Midbrain (tissue), 1 donor: ENCODE measurements around the gene TUFT1.
"Not testable (repeated sequence)": the region's sequence is repeated elsewhere in the genome, so short reads cannot be mapped to it uniquely, and the experiment has no call there.

Source experiments
- DNase-seq: peaks from one replicate; lab custom pipeline; 2025; lab: John Stamatoyannopoulos, UW

The TUFT1 gene

GRCh38 chr1:151616505-151616849 lies 76.4 kb downstream of the TUFT1 start:
- no peak for DNase-seq

GRCh38 chr1:151618003-151618402 lies 77.9 kb downstream of the TUFT1 start:
- no peak for DNase-seq

- DNase-seq: no peak
Observed at GRCh38 chr1:151618470-151618869, 78.4 kb downstream of the TUFT1 start.

GRCh38 chr1:151618996-151619395 lies 78.9 kb downstream of the TUFT1 start:
- not testable (repeated sequence) for DNase-seq

GRCh38 chr1:151619489-151620093 lies 79.5 kb downstream of the TUFT1 start:
- DNase-seq: no peak

GRCh38 chr1:151620286-151620685 lies 80.2 kb downstream of the TUFT1 start:
- DNase-seq: no peak

- no peak for DNase-seq
Observed at GRCh38 chr1:151621351-151621750, 81.2 kb downstream of the TUFT1 start.

- DNase-seq: no peak
Observed at GRCh38 chr1:151624783-151625182, 84.7 kb downstream of the TUFT1 start.

GRCh38 chr1:151626740-151627334 lies 86.7 kb downstream of the TUFT1 start:
- no peak for DNase-seq

GRCh38 chr1:151629278-151629677 lies 89.2 kb downstream of the TUFT1 start:
- DNase-seq: no peak
